ACHN (cell line): ENCODE data around the gene MYO9B.
"Not testable (repeated sequence)": the region's sequence is repeated elsewhere in the genome, so short reads cannot be mapped to it uniquely, and the experiment has no call there.

Experiments used
- DNase-seq: peaks from one replicate; pipeline ENCODE4 v3.0.0-alpha.2; 2015
- in situ Hi-C: cut with HindIII; loops from 2 replicates; pipeline ENCODE4 v1.10.0; 2017; ENCODE audit warnings: low sequenced_read_pairs, low pct_ligation_motif_present, low pct_unique_long_range_greater_than_20kb

Gene MYO9B

GRCh38 chr19:17081672-17082630 is 6.4 kb downstream of the MYO9B start:
- in situ Hi-C loops = no loop called here
- no peak for DNase-seq

- DNase-seq = no peak
- in situ Hi-C loops = no loop called here
These were observed 10.5 kb downstream of the MYO9B start for GRCh38 chr19:17086120-17086519.

GRCh38 chr19:17086834-17087233 is 11.3 kb downstream of the MYO9B start:
- DNase-seq = no peak
- in situ Hi-C loops = no loop called here

- no peak for DNase-seq
- in situ Hi-C loops = no loop called here
These were observed 13.0 kb downstream of the MYO9B start for GRCh38 chr19:17088552-17088951.

- in situ Hi-C loops = no loop called here
- DNase-seq = no peak
These were observed 15.0 kb downstream of the MYO9B start for GRCh38 chr19:17090583-17090982.

GRCh38 chr19:17091758-17092333 is 16.3 kb downstream of the MYO9B start:
- DNase-seq = no peak
- in situ Hi-C loops = no loop called here

- no peak for DNase-seq
- in situ Hi-C loops = no loop called here
These were observed 17.1 kb downstream of the MYO9B start for GRCh38 chr19:17092696-17093095.

- in situ Hi-C loops, DNase-seq: not testable (repeated sequence)
These were observed 19.1 kb downstream of the MYO9B start for GRCh38 chr19:17094694-17095093.

- no peak for DNase-seq
- in situ Hi-C loops = no loop called here
These were observed 19.8 kb downstream of the MYO9B start for GRCh38 chr19:17095141-17095919.

GRCh38 chr19:17097593-17098126 is 22.1 kb downstream of the MYO9B start:
- in situ Hi-C loops = no loop called here
- peak; percentile 67 for DNase-seq

GRCh38 chr19:17098326-17098725 is 22.7 kb downstream of the MYO9B start:
- in situ Hi-C loops = no loop called here
- DNase-seq = no peak

- DNase-seq = no peak
These were observed 26.4 kb downstream of the MYO9B start for GRCh38 chr19:17101686-17102628.

GRCh38 chr19:17103177-17103576 is 27.6 kb downstream of the MYO9B start:
- peak; percentile 64 for DNase-seq
- in situ Hi-C loops = no loop called here

More at GRCh38 chr19:17101686-17102628, 26.4 kb downstream of the MYO9B start:
- in situ Hi-C loops = no loop called here

- in situ Hi-C loops = no loop called here
- no peak for DNase-seq
These were observed 29.1 kb downstream of the MYO9B start for GRCh38 chr19:17104679-17105078.

- DNase-seq = no peak
- in situ Hi-C loops = no loop called here
These were observed 30.0 kb downstream of the MYO9B start for GRCh38 chr19:17105556-17105955.

- in situ Hi-C loops = not testable (repeated sequence)
- peak; percentile 8 for DNase-seq
These were observed 31.4 kb downstream of the MYO9B start for GRCh38 chr19:17106964-17107363.

- DNase-seq = peak; percentile 88
- in situ Hi-C loops = no loop called here
These were observed 32.2 kb downstream of the MYO9B start for GRCh38 chr19:17107546-17108452.
